Measurements from ENCODE around the gene PPP1R26.

The PPP1R26 gene

DNA sequence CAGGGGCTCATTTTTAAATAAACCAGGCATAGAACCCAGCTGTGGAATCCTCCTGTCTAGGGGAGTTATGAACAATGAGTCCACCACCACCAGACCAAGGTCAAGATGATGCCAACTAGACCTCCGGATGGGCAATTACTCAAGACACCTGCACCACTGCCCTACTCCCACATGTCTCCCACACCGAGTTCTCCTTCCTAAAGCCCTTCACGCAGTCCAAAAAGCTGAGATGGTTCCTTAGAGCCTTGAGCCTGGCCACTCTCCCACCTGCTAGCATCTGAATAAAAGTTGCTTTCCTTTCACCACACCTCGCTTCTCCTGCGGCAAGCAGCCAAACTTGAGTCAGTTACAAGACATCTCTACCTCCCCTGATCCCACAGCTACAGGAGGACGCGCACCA lies 15.4 kb upstream of the PPP1R26 start:
- Histone ChIP-seq H3K4me3 (replicated peaks; ENCODE audit: insufficient read depth, low read length) (no peak overlapping the region), H3K27me3 (ENCODE audit: insufficient read depth, poor library complexity, severe bottlenecking) (peaks cover 9% of the 10 kb centered on the region), H3K27ac (replicated peaks) (no peak overlapping the region)
- no peak for DNase-seq (ENCODE audit: low read depth in 1 of 2, low spot score in 1 of 2)
- TF ChIP-seq GABPA (IDR thresholded peaks at IDR 0.05; ENCODE audit: low read depth) (no peak), SPI1 (IDR thresholded peaks at IDR 0.05; ENCODE audit: borderline replicate concordance, low read depth) (no peak), REST (IDR thresholded peaks at IDR 0.05; ENCODE audit: insufficient replicate concordance, low read depth) (no peak), CTCF (IDR thresholded peaks at IDR 0.05; ENCODE audit: insufficient read depth, low read length) (no peak), POLR2AphosphoS5 (IDR thresholded peaks at IDR 0.05; ENCODE audit: low read depth) (no peak)

DNA sequence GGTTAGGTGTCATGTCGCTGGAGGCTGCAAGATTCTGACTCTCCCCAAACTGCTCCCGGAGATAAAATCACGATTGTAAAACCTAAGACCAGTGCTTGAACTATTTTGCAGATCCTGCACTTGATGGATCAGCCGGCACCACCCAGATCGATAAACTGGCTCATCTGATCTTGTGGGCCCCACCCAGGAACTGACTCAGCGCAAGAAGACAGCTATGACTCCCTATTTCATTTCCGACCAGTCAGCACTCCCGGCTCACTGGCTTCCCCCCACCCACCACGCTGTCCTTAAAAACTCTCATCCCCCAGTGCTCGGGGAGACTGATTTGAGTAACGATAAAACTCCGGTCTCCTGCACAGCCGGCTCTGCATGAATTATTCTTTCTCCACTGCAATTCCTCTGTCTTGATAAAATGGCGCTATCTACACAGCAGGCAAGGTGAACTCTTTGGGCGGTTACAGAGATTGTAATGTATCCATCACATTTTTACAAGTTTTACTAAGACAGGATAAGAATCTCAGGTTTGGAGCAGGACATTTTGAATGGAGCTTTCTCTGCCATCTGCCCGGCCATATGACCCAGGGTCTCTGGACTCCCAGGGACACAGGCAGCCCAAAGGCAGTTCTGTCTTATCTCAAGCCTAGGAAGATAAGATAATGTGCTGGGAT lies 10.6 kb upstream of the PPP1R26 start:
- Histone ChIP-seq H3K27ac (replicated peaks) (no peak overlapping the region), H3K4me3 (replicated peaks; ENCODE audit: insufficient read depth, low read length) (no peak overlapping the region), H3K27me3 (ENCODE audit: insufficient read depth, poor library complexity, severe bottlenecking) (peaks cover 13% of the 10 kb centered on the region)
- no peak for TF ChIP-seq CTCF (IDR thresholded peaks at IDR 0.05; ENCODE audit: insufficient read depth, low read length)
- no peak for TF ChIP-seq GABPA (IDR thresholded peaks at IDR 0.05; ENCODE audit: low read depth)
- no peak for TF ChIP-seq REST (IDR thresholded peaks at IDR 0.05; ENCODE audit: insufficient replicate concordance, low read depth)
- TF ChIP-seq POLR2AphosphoS5 (IDR thresholded peaks at IDR 0.05; ENCODE audit: low read depth) = no peak
- no peak for TF ChIP-seq SPI1 (IDR thresholded peaks at IDR 0.05; ENCODE audit: borderline replicate concordance, low read depth)
- DNase-seq (ENCODE audit: low read depth in 1 of 2, low spot score in 1 of 2) = no peak

DNA sequence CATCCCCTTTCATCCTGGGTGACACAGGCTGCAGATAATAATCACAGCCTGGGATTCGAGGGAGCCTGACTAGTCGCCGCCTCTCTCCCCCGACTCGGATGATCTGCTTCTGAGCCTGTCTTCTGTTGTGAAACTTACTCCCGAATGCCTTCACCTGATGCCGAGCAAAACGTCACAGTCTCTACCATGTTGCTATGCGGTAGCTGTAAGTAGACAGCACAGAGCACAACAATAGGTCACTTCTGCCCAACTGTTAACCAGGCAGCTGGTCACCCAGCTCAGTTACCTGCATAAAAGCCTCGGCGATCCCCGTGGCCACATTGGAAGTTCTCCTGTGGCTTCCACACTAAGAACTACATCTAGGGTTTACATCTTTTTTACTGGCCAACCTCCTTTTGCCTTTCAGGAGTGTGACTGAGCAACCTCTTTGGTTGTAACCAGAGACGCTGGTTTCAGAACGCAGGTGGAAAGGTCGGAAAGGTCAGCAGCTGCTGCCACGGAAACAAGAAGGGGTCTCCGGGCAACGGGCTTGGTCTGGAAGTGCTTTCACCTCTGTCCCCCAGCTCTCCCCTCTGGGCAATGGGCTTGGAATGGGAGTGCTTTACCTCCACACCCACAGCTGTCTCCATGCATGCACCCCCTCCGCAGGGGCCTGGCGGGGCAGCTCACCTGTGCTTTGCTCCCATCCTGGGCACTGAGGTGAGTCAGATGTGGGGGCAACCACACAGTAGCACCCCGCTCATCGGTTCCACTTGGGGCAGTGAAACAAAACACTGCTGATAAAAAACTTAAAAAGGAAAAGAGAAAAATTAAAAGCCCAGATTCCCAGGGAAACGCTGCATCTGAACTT lies 7.6 kb upstream of the PPP1R26 start:
- TF ChIP-seq POLR2AphosphoS5 (IDR thresholded peaks at IDR 0.05; ENCODE audit: low read depth) = no peak
- TF ChIP-seq REST (IDR thresholded peaks at IDR 0.05; ENCODE audit: insufficient replicate concordance, low read depth) = no peak
- TF ChIP-seq GABPA (IDR thresholded peaks at IDR 0.05; ENCODE audit: low read depth) = no peak
- no peak for TF ChIP-seq SPI1 (IDR thresholded peaks at IDR 0.05; ENCODE audit: borderline replicate concordance, low read depth)
- TF ChIP-seq CTCF (IDR thresholded peaks at IDR 0.05; ENCODE audit: insufficient read depth, low read length) = no peak
- Histone ChIP-seq H3K27ac (replicated peaks) (no peak overlapping the region), H3K27me3 (ENCODE audit: insufficient read depth, poor library complexity, severe bottlenecking) (peaks cover 20% of the 10 kb centered on the region), H3K4me3 (replicated peaks; ENCODE audit: insufficient read depth, low read length) (no peak overlapping the region)
- DNase-seq (ENCODE audit: low read depth in 1 of 2, low spot score in 1 of 2) = no peak
